ENCODE measurements around the gene CACNA2D3.

GRCh38 chr3:54857343-54857742 lies 735.0 kb downstream of the CACNA2D3 start:
- no peak for TF ChIP-seq EZH2phosphoT487 (IDR thresholded peaks at IDR 0.05; ENCODE audit: low read length)
- TF ChIP-seq CTCF (IDR thresholded peaks at IDR 0.05; ENCODE audit: low read length) = no peak
- TF ChIP-seq EZH2 (optimal IDR thresholded peaks at IDR 0.05; ENCODE audit: low read depth, low read length) = no peak
